HG02970 (cell line): ENCODE results near the gene CAMTA1.

ENCODE experiments used
- ATAC-seq: cut with Tn5 transposase; IDR thresholded peaks from one replicate; pipeline ENCODE4 v1.9.1; 2021; ENCODE audit warnings: mild to moderate bottlenecking, moderate library complexity, moderate number of reproducible peaks; ENCODE audit not compliant: unreplicated experiment, low FRiP score

Gene CAMTA1

DNA sequence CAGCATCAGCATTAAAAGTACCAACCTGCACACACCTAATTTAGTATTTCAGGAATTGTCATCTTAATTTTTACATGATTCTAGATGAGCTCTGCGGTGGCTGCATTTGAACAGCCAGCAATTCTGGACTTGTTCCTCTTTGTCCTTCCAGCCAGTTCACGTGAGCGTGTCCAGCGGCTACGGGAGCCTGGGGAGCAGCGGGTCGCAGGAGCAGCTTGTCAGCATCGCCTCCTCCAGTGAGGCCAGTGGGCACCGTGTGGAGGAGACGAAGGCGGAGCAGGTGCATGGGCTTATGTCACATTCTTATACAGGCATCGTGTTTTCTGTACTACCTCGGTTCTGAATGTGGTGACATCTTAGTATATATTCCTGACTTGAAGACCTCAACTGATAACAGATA, 1024.5 kb downstream of the CAMTA1 start:
- ATAC-seq = no peak

DNA sequence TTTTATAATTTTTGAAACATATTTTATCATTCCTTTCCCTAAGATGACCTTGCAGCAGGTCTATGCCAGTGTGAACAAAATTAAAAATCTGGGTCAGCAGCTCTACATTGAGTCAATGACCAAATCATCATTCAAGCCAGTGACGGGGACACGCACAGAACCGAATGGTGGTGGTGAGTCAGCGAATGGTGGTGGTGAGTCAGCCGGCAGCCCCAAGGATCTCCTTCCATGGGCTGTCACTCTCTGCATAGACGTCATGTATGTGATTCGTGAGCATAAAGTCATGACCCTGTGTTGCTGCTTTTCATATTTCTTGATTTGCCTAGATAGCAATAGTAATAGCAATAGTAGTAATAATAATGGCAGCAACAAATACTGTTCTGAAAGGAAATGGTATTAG, 1025.1 kb downstream of the CAMTA1 start:
- ATAC-seq = no peak

DNA sequence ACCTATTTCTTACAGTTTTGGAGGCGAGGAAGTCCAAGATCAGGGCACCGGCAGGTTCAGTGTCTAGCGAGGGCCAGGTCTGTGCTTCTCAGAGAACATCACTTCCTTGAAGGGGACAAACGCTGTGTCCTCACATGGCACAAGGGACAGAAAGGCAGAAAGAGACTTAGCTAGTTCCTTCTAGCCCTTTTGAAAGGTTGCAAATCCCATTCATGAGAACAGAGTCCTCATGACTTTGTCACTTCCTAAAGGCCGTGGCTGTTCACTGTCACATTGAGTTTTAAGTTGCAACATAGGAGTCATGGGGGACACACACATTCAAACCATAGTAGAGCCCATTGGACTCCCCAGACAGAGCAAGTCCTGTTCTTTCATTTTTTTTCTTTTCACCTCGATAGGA, 1026.2 kb downstream of the CAMTA1 start:
- no peak for ATAC-seq

- no peak for ATAC-seq
Observed at GRCh38 chr1:7813677-7814373, 1028.6 kb downstream of the CAMTA1 start.
